Neutrophil (primary cell): ENCODE results near the gene PCA3.

Experiments
- H3K27ac ChIP-seq: fragments of 200-600 bp; sonication (generic); 2 replicates; pipeline ENCODE4 v1.5.1; 2016; ENCODE audit warnings: mild to moderate bottlenecking, moderate library complexity
- H3K27me3 ChIP-seq: fragments of 200-600 bp; sonication (generic); 2 replicates; pipeline ENCODE4 v1.6.0; 2016; ENCODE audit warnings: mild to moderate bottlenecking
- H3K36me3 ChIP-seq: fragments of 200-600 bp; sonication (generic); 2 replicates; pipeline ENCODE4 v1.5.1; 2017
- H3K4me1 ChIP-seq, 2 experiments: fragments of 200-600 bp in 1 of 2; sonication (generic) in 1 of 2; 1 replicate in 1 of 2; 2 replicates in 1 of 2; pipeline versions ENCODE4 v1.5.1 to v1.6.1; 2013 to 2016; ENCODE audit warnings: low read depth in 1 of 2, low read length in 1 of 2, mild to moderate bottlenecking in 1 of 2, moderate library complexity in 1 of 2; ENCODE audit not compliant: control insufficient read depth in 1 of 2, insufficient read depth in 1 of 2
- H3K4me3 ChIP-seq, 2 experiments: fragments of 200-600 bp in 1 of 2; sonication (generic) in 1 of 2; 1 replicate in 1 of 2; 2 replicates in 1 of 2; pipeline ENCODE4 v1.5.1; 2013 to 2016; ENCODE audit warnings: low read depth in 1 of 2, low read length in 1 of 2, mild to moderate bottlenecking in 1 of 2, moderate library complexity in 1 of 2
- H3K9me3 ChIP-seq: fragments of 200-600 bp; sonication (generic); 2 replicates; pipeline ENCODE4 v1.5.1; 2016
- CTCF ChIP-seq: fragments of 200-600 bp; sonication (generic); IDR thresholded peaks from 2 replicates; pipeline ENCODE4 v1.5.1; 2016; ENCODE audit warnings: antibody characterized with exemption

PCA3 gene

DNA sequence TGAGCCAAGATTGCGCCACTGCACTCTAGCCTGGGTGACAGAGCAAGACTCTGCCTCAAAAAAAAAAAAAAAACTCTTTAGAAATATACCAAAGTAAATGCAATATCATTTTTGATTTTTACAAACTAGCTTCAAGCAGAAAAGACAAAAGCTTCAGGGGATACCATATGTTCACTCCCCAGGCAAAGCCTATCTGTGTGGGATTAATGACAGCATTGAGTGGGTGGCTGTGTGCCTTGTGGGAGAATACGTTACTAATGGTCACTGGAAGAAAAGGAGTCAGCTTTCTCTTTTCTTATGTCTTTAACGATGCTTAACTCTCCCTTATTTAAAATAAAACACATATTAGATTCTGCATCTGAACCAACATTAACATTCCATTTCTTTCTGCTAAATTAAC lies 1.9 kb downstream of the PCA3 start:
- Histone ChIP-seq H3K9me3 (no peaks in the 10 kb centered on the region), H3K27me3 (peaks cover 3% of the 10 kb centered on the region), H3K27ac (no peak overlapping the region), H3K4me3 (no peak overlapping the region), H3K4me1 (no peaks in the 10 kb centered on the region), H3K36me3 (no peaks in the 10 kb centered on the region)
- no peak for TF ChIP-seq CTCF

- no peaks in the 10 kb centered on the region for H3K4me1 ChIP-seq
- H3K27ac ChIP-seq, result no peak overlapping the region
- TF ChIP-seq CTCF, result no peak
- peaks cover 19% of the 10 kb centered on the region for H3K27me3 ChIP-seq
- H3K36me3 ChIP-seq, result no peaks in the 10 kb centered on the region
- no peak overlapping the region for H3K4me3 ChIP-seq
- H3K9me3 ChIP-seq, result no peaks in the 10 kb centered on the region
Measured at GRCh38 chr9:76772686-76773445, 8.6 kb downstream of the PCA3 start.

- no peak overlapping the region for H3K27ac ChIP-seq
- peaks cover 4% of the 10 kb centered on the region for H3K27me3 ChIP-seq
- H3K4me3 ChIP-seq, result no peak overlapping the region
- H3K4me1 ChIP-seq, result no peaks in the 10 kb centered on the region
- H3K36me3 ChIP-seq, result no peaks in the 10 kb centered on the region
- no peak for TF ChIP-seq CTCF
- H3K9me3 ChIP-seq, result no peaks in the 10 kb centered on the region
Measured at GRCh38 chr9:76784881-76785280, 20.6 kb downstream of the PCA3 start.

DNA sequence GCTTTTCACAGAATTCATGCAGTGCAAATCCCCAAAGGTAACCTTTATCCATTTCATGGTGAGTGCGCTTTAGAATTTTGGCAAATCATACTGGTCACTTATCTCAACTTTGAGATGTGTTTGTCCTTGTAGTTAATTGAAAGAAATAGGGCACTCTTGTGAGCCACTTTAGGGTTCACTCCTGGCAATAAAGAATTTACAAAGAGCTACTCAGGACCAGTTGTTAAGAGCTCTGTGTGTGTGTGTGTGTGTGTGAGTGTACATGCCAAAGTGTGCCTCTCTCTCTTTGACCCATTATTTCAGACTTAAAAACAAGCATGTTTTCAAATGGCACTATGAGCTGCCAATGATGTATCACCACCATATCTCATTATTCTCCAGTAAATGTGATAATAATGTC lies 21.3 kb downstream of the PCA3 start:
- Histone ChIP-seq H3K9me3 (no peaks in the 10 kb centered on the region), H3K27me3 (peaks cover 4% of the 10 kb centered on the region), H3K4me1 (no peaks in the 10 kb centered on the region), H3K36me3 (no peaks in the 10 kb centered on the region), H3K4me3 (no peak overlapping the region), H3K27ac (no peak overlapping the region)
- TF ChIP-seq CTCF, result no peak

- Histone ChIP-seq H3K9me3 (no peaks in the 10 kb centered on the region), H3K27me3 (peaks cover 4% of the 10 kb centered on the region), H3K36me3 (no peaks in the 10 kb centered on the region), H3K27ac (no peak overlapping the region), H3K4me3 (no peak overlapping the region), H3K4me1 (no peaks in the 10 kb centered on the region)
- no peak for TF ChIP-seq CTCF
Measured at GRCh38 chr9:76787677-76788076, 23.4 kb downstream of the PCA3 start.
